Brain microvascular endothelial cell (primary cell): ENCODE measurements around the gene LRP1B.

Source experiments
- DNase-seq: peaks from one replicate; pipeline ENCODE4 v3.0.0-alpha.2; 2020
- H3K27ac ChIP-seq: fragments of 250-450 bp; sonication (Bioruptor Pico); 2 replicates; pipeline ENCODE4 v1.5.1; 2020; ENCODE audit warnings: mild to moderate bottlenecking, moderate library complexity
- H3K27me3 ChIP-seq: fragments of 250-450 bp; sonication (Bioruptor Pico); replicated peaks from 2 replicates; pipeline ENCODE4 v1.5.1; 2020; ENCODE audit warnings: mild to moderate bottlenecking
- H3K36me3 ChIP-seq: fragments of 250-450 bp; sonication (Bioruptor Pico); replicated peaks from 2 replicates; pipeline ENCODE4 v1.5.1; 2020; ENCODE audit warnings: mild to moderate bottlenecking
- H3K4me3 ChIP-seq: 2 replicates; pipeline ENCODE4 v1.5.1; 2011; ENCODE audit warnings: low read depth, mild to moderate bottlenecking, control low read depth, low read length, moderate library complexity
- CTCF ChIP-seq: IDR thresholded peaks from 2 replicates; pipeline ENCODE4 v1.5.1; 2011; ENCODE audit warnings: low read depth, mild to moderate bottlenecking, moderate library complexity, low read length, control low read depth, inconsistent platforms; ENCODE audit errors: missing control alignments
- in situ Hi-C: cut with HindIII; loops from 2 replicates; pipeline ENCODE4 v1.10.0; 2017; ENCODE audit warnings: low sequenced_read_pairs, low pct_ligation_motif_present

LRP1B gene

GRCh38 chr2:141660232-141660631 lies 470.6 kb downstream of the LRP1B start:
- H3K36me3 ChIP-seq, result no peaks in the 10 kb centered on the region
- no peak for DNase-seq
- H3K4me3 ChIP-seq, result no peak overlapping the region
- TF ChIP-seq CTCF, result no peak
- in situ Hi-C loops, result no loop called here
- no peaks in the 10 kb centered on the region for H3K27me3 ChIP-seq
- no peak overlapping the region for H3K27ac ChIP-seq

GRCh38 chr2:141654311-141654710 lies 476.5 kb downstream of the LRP1B start:
- in situ Hi-C loops, result no loop called here
- no peaks in the 10 kb centered on the region for H3K36me3 ChIP-seq
- no peak for DNase-seq
- no peaks in the 10 kb centered on the region for H3K27me3 ChIP-seq
- no peak for TF ChIP-seq CTCF
- H3K4me3 ChIP-seq, result no peak overlapping the region
- no peak overlapping the region for H3K27ac ChIP-seq

DNA sequence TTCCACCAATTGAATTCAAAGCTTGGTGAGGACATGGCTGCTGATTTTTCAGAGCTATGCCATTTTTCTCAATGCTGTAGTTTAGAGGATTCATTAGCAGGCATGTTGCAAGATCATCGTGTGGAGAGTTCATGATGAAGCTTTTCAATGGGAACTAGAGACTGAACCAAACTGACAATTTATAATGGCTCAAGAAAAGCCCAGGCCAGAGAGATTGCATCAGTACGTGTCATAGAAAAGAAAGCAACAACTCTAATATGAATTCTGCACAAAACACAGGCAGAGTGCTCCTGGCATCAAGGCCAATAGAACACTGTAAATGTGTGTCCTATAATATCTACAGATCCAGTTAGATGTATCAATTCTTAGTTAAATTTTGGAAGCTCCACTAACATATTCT lies 477.6 kb downstream of the LRP1B start:
- no peak for DNase-seq
- no peak overlapping the region for H3K27ac ChIP-seq
- no peak overlapping the region for H3K4me3 ChIP-seq
- H3K36me3 ChIP-seq, result no peaks in the 10 kb centered on the region
- H3K27me3 ChIP-seq, result no peaks in the 10 kb centered on the region
- TF ChIP-seq CTCF, result no peak
- in situ Hi-C loops, result no loop called here

- in situ Hi-C loops, result no loop called here
- no peak for TF ChIP-seq CTCF
These were observed 478.5 kb downstream of the LRP1B start for GRCh38 chr2:141652308-141652707.

GRCh38 chr2:141647353-141647752 lies 483.5 kb downstream of the LRP1B start:
- no peak overlapping the region for H3K27ac ChIP-seq
- no peaks in the 10 kb centered on the region for H3K36me3 ChIP-seq
- H3K4me3 ChIP-seq, result no peak overlapping the region
- DNase-seq, result no peak
- no peak for TF ChIP-seq CTCF
- H3K27me3 ChIP-seq, result no peaks in the 10 kb centered on the region
- in situ Hi-C loops, result no loop called here

More at GRCh38 chr2:141652308-141652707, 478.5 kb downstream of the LRP1B start:
- no peak for DNase-seq
- no peaks in the 10 kb centered on the region for H3K36me3 ChIP-seq
- no peaks in the 10 kb centered on the region for H3K27me3 ChIP-seq
- no peak overlapping the region for H3K27ac ChIP-seq
- H3K4me3 ChIP-seq, result no peak overlapping the region

GRCh38 chr2:141641462-141641861 lies 489.4 kb downstream of the LRP1B start:
- no peak for TF ChIP-seq CTCF
- no peak for DNase-seq
- H3K4me3 ChIP-seq, result no peak overlapping the region
- no peak overlapping the region for H3K27ac ChIP-seq
- H3K27me3 ChIP-seq, result no peaks in the 10 kb centered on the region
- H3K36me3 ChIP-seq, result no peaks in the 10 kb centered on the region
- in situ Hi-C loops, result no loop called here
